ENCODE results near the gene RPL13A. TPM values are rescaled to one million over a fixed set of nuclear protein-coding genes. Genes with fewer than 3 reads are reported as not detected.

RPL13A gene
- total RNA-seq, 1 experiment from 2014 or later = 1,714 TPM

Other genes with a start within 250 kb of the RPL13A start
- not detected in 2 replicates for gene SLC6A16, start 162.4 kb upstream of the RPL13A start, total RNA-seq (2014; rRNA removed; shearing (Covaris generic))
- gene CD37, start 152.2 kb upstream of the RPL13A start, total RNA-seq (2014; rRNA removed; shearing (Covaris generic)) = not detected in 2 replicates
- gene TEAD2, start 125.2 kb upstream of the RPL13A start, total RNA-seq (2014; rRNA removed; shearing (Covaris generic)) = 27.7 and 33.7 TPM in 2 replicates
- 0.13 and 0.75 TPM in 2 replicates for gene DKKL1, start 123.7 kb upstream of the RPL13A start, total RNA-seq (2014; rRNA removed; shearing (Covaris generic))
- gene KASH5, start 99.4 kb upstream of the RPL13A start, total RNA-seq (2014; rRNA removed; shearing (Covaris generic)) = not detected in 2 replicates
- not detected in 2 replicates for gene PTH2, start 64.2 kb upstream of the RPL13A start, total RNA-seq (2014; rRNA removed; shearing (Covaris generic))
- not detected in 2 replicates for gene GFY, start 62.2 kb upstream of the RPL13A start, total RNA-seq (2014; rRNA removed; shearing (Covaris generic))
- not detected in 2 replicates for gene SLC17A7, start 46.1 kb upstream of the RPL13A start, total RNA-seq (2014; rRNA removed; shearing (Covaris generic))
- gene PIH1D1, start 35.8 kb upstream of the RPL13A start, total RNA-seq (2014; rRNA removed; shearing (Covaris generic)) = 78.2 and 111 TPM in 2 replicates
- 37.5 and 52.9 TPM in 2 replicates for gene ALDH16A1, start 34.4 kb upstream of the RPL13A start, total RNA-seq (2014; rRNA removed; shearing (Covaris generic))
- gene FLT3LG, start 13.4 kb upstream of the RPL13A start, total RNA-seq (2014; rRNA removed; shearing (Covaris generic)) = 0.95 TPM in 1 of 2 replicates, not detected in the other
- gene RPS11, start 8.8 kb downstream of the RPL13A start, total RNA-seq (2014; rRNA removed; shearing (Covaris generic)) = 2,318 and 2,803 TPM in 2 replicates
- 11.8 and 21.5 TPM in 2 replicates for gene FCGRT, start 25.1 kb downstream of the RPL13A start, total RNA-seq (2014; rRNA removed; shearing (Covaris generic))
- gene RCN3, start 40.4 kb downstream of the RPL13A start, total RNA-seq (2014; rRNA removed; shearing (Covaris generic)) = 55.5 and 61.2 TPM in 2 replicates
- gene NOSIP, start 92.9 kb downstream of the RPL13A start, total RNA-seq (2014; rRNA removed; shearing (Covaris generic)) = 129 and 140 TPM in 2 replicates
- not detected in 2 replicates for gene PRRG2, start 93.7 kb downstream of the RPL13A start, total RNA-seq (2014; rRNA removed; shearing (Covaris generic))
- 0.66 and 2.6 TPM in 2 replicates for gene PRR12, start 103.6 kb downstream of the RPL13A start, total RNA-seq (2014; rRNA removed; shearing (Covaris generic))
- gene RRAS, start 152.5 kb downstream of the RPL13A start, total RNA-seq (2014; rRNA removed; shearing (Covaris generic)) = 8.1 and 30.6 TPM in 2 replicates
- 23.2 and 27.3 TPM in 2 replicates for gene SCAF1, start 154.6 kb downstream of the RPL13A start, total RNA-seq (2014; rRNA removed; shearing (Covaris generic))
- gene IRF3, start 178.2 kb downstream of the RPL13A start, total RNA-seq (2014; rRNA removed; shearing (Covaris generic)) = 56.9 and 61.4 TPM in 2 replicates
- 9.5 and 16.2 TPM in 2 replicates for gene BCL2L12, start 178.3 kb downstream of the RPL13A start, total RNA-seq (2014; rRNA removed; shearing (Covaris generic))
- gene PRMT1, start 189.7 kb downstream of the RPL13A start, total RNA-seq (2014; rRNA removed; shearing (Covaris generic)) = 208 and 421 TPM in 2 replicates
- 0.58 TPM in 1 of 2 replicates, not detected in the other for gene ADM5, start 202.0 kb downstream of the RPL13A start, total RNA-seq (2014; rRNA removed; shearing (Covaris generic))
- gene CPT1C, start 203.5 kb downstream of the RPL13A start, total RNA-seq (2014; rRNA removed; shearing (Covaris generic)) = 0.05 TPM in 1 of 2 replicates, not detected in the other